IPS-20b (cell line): ENCODE measurements around the gene DPEP1.
"Not testable (repeated sequence)": the region's sequence is repeated elsewhere in the genome, so short reads cannot be mapped to it uniquely, and the experiment has no call there.

Experiments
- H3K27ac ChIP-seq: one replicate; pipeline ENCODE4 v1.5.1; 2013; ENCODE audit warnings: low read length
- H3K27me3 ChIP-seq: 2 replicates; pipeline ENCODE4 v1.6.1; 2013; ENCODE audit warnings: mild to moderate bottlenecking, low read length, inconsistent platforms; ENCODE audit not compliant: insufficient read depth
- H3K36me3 ChIP-seq: 2 replicates; pipeline ENCODE4 v1.6.1; 2013; ENCODE audit warnings: low read depth, mild to moderate bottlenecking, inconsistent platforms, low read length, moderate library complexity; ENCODE audit not compliant: insufficient read depth
- H3K4me1 ChIP-seq: 2 replicates; pipeline ENCODE4 v1.6.1; 2013; ENCODE audit warnings: mild to moderate bottlenecking, control low read depth, inconsistent platforms, low read length, moderate library complexity; ENCODE audit not compliant: insufficient read depth
- H3K4me3 ChIP-seq: 2 replicates; pipeline ENCODE4 v1.5.1; 2013; ENCODE audit warnings: mild to moderate bottlenecking, low read length, inconsistent platforms
- H3K9ac ChIP-seq: 2 replicates; pipeline ENCODE4 v1.6.1; 2013; ENCODE audit warnings: low read depth, mild to moderate bottlenecking, inconsistent platforms, low read length, moderate library complexity
- H3K9me3 ChIP-seq: 2 replicates; pipeline ENCODE4 v1.6.1; 2013; ENCODE audit warnings: mild to moderate bottlenecking, low read depth, low read length, inconsistent platforms; ENCODE audit not compliant: insufficient read depth

Gene DPEP1

GRCh38 chr16:89581861-89582563 lies 31.4 kb upstream of the DPEP1 start:
- Histone ChIP-seq H3K9ac (no peak overlapping the region), H3K36me3 (0 out of 2 replicates have a peak, but pooled peaks cover 6% of the 10 kb centered on the region), H3K9me3 (no peaks in the 10 kb centered on the region), H3K27me3 (peaks cover 9% of the 10 kb centered on the region), H3K27ac (no peak overlapping the region), H3K4me3 (no peak overlapping the region), H3K4me1 (no peaks in the 10 kb centered on the region)

- H3K9ac ChIP-seq = no peak overlapping the region
- H3K36me3 ChIP-seq = 0 out of 2 replicates have a peak, but pooled peaks cover 6% of the 10 kb centered on the region
- H3K4me3 ChIP-seq = no peak overlapping the region
- no peaks in the 10 kb centered on the region for H3K9me3 ChIP-seq
- no peak overlapping the region for H3K27ac ChIP-seq
- H3K27me3 ChIP-seq = peaks cover 2% of the 10 kb centered on the region; the same call in 1 of the 2 replicates
- no peaks in the 10 kb centered on the region for H3K4me1 ChIP-seq
Observed at GRCh38 chr16:89582614-89583196, 30.7 kb upstream of the DPEP1 start.

GRCh38 chr16:89583197-89583894 lies 30.1 kb upstream of the DPEP1 start:
- H3K27me3 ChIP-seq = no peaks in the 10 kb centered on the region
- H3K9me3 ChIP-seq = no peaks in the 10 kb centered on the region
- no peak overlapping the region for H3K4me3 ChIP-seq
- no peak overlapping the region for H3K27ac ChIP-seq
- no peak overlapping the region for H3K9ac ChIP-seq
- H3K36me3 ChIP-seq = 0 out of 2 replicates have a peak, but pooled peaks cover 6% of the 10 kb centered on the region
- no peaks in the 10 kb centered on the region for H3K4me1 ChIP-seq

- Histone ChIP-seq H3K4me3 (no peak overlapping the region), H3K27ac (no peak overlapping the region), H3K27me3 (no peaks in the 10 kb centered on the region), H3K9ac (no peak overlapping the region), H3K9me3 (no peaks in the 10 kb centered on the region), H3K4me1 (no peaks in the 10 kb centered on the region), H3K36me3 (0 out of 2 replicates have a peak, but pooled peaks cover 6% of the 10 kb centered on the region)
Observed at GRCh38 chr16:89583895-89584644, 29.4 kb upstream of the DPEP1 start.

GRCh38 chr16:89584768-89585549 lies 28.5 kb upstream of the DPEP1 start:
- H3K4me1 ChIP-seq = no peaks in the 10 kb centered on the region
- no peaks in the 10 kb centered on the region for H3K27me3 ChIP-seq
- H3K27ac ChIP-seq = no peak overlapping the region
- H3K9ac ChIP-seq = no peak overlapping the region
- H3K9me3 ChIP-seq = no peaks in the 10 kb centered on the region
- H3K4me3 ChIP-seq = no peak overlapping the region
- H3K36me3 ChIP-seq = no peaks in the 10 kb centered on the region

- Histone ChIP-seq H3K27me3 (no peaks in the 10 kb centered on the region), H3K4me1 (no peaks in the 10 kb centered on the region), H3K9ac (no peak overlapping the region), H3K36me3 (no peaks in the 10 kb centered on the region), H3K9me3 (no peaks in the 10 kb centered on the region), H3K27ac (no peak overlapping the region), H3K4me3 (no peak overlapping the region)
Observed at GRCh38 chr16:89586218-89586617, 27.2 kb upstream of the DPEP1 start.

GRCh38 chr16:89586853-89587252 lies 26.6 kb upstream of the DPEP1 start:
- Histone ChIP-seq H3K4me1 (no peaks in the 10 kb centered on the region), H3K36me3 (no peaks in the 10 kb centered on the region), H3K9ac (no peak overlapping the region), H3K27me3 (no peaks in the 10 kb centered on the region), H3K9me3 (no peaks in the 10 kb centered on the region), H3K4me3 (no peak overlapping the region), H3K27ac (no peak overlapping the region)

GRCh38 chr16:89587676-89588075 lies 25.8 kb upstream of the DPEP1 start:
- not testable (repeated sequence) for H3K4me1 ChIP-seq, H3K27ac ChIP-seq, H3K36me3 ChIP-seq, H3K9me3 ChIP-seq, H3K9ac ChIP-seq, H3K4me3 ChIP-seq, H3K27me3 ChIP-seq

- no peak overlapping the region for H3K27ac ChIP-seq
Observed at GRCh38 chr16:89588413-89589109, 24.9 kb upstream of the DPEP1 start.

GRCh38 chr16:89589241-89589926 lies 24.1 kb upstream of the DPEP1 start:
- no peaks in the 10 kb centered on the region for H3K36me3 ChIP-seq
- no peak overlapping the region for H3K9ac ChIP-seq
- no peak overlapping the region for H3K4me3 ChIP-seq
- H3K27me3 ChIP-seq = no peaks in the 10 kb centered on the region
- H3K9me3 ChIP-seq = no peaks in the 10 kb centered on the region
- H3K4me1 ChIP-seq = no peaks in the 10 kb centered on the region
- H3K27ac ChIP-seq = no peak overlapping the region

More at GRCh38 chr16:89588413-89589109, 24.9 kb upstream of the DPEP1 start:
- Histone ChIP-seq H3K4me3 (no peak overlapping the region), H3K9ac (no peak overlapping the region), H3K36me3 (no peaks in the 10 kb centered on the region), H3K4me1 (no peaks in the 10 kb centered on the region), H3K27me3 (no peaks in the 10 kb centered on the region), H3K9me3 (no peaks in the 10 kb centered on the region)
